ENCODE data around the gene GRIK2. TPM values are rescaled to one million over a fixed set of nuclear protein-coding genes. Genes with fewer than 3 reads are reported as not detected.

GRIK2 gene
- total RNA-seq, 4 donors from 2014 or later, result 0.30 to 4.1 (median 1.3) TPM

- no peaks in the 10 kb centered on the region for H3K36me3 ChIP-seq
- no peaks in the 10 kb centered on the region for H3K27me3 ChIP-seq
- no peak for DNase-seq (ENCODE audit: low spot score in 2 of 2)
- no peaks in the 10 kb centered on the region for H3K4me1 ChIP-seq
- no peaks in the 10 kb centered on the region for H3K9me3 ChIP-seq
- TF ChIP-seq CTCF (IDR thresholded peaks at IDR 0.05) (no peak), EP300 (IDR thresholded peaks at IDR 0.05) (no peak)
- H3K27ac ChIP-seq, result no peak overlapping the region
- H3K4me3 ChIP-seq, result no peak overlapping the region
- WGBS, result 59% methylated on average over 2 of the region's 2 CpGs
These were observed 347.1 kb downstream of the GRIK2 start for GRCh38 chr6:101740631-101741030.

- 40% methylated on average over 2 of the region's 2 CpGs for WGBS
- H3K27me3 ChIP-seq, result no peaks in the 10 kb centered on the region
- no peaks in the 10 kb centered on the region for H3K4me1 ChIP-seq
- DNase-seq (ENCODE audit: low spot score in 2 of 2), result no peak
- H3K9me3 ChIP-seq, result no peaks in the 10 kb centered on the region
- TF ChIP-seq POLR2AphosphoS5 (IDR thresholded peaks at IDR 0.05), result no peak
- no peak overlapping the region for H3K27ac ChIP-seq
- no peaks in the 10 kb centered on the region for H3K36me3 ChIP-seq
- H3K4me3 ChIP-seq, result no peak overlapping the region
These were observed 348.1 kb downstream of the GRIK2 start for GRCh38 chr6:101741474-101742171.

- no peaks in the 10 kb centered on the region for H3K9me3 ChIP-seq
- no peak for DNase-seq (ENCODE audit: low spot score in 2 of 2)
- no peaks in the 10 kb centered on the region for H3K4me1 ChIP-seq
- H3K27me3 ChIP-seq, result no peaks in the 10 kb centered on the region
- no peaks in the 10 kb centered on the region for H3K36me3 ChIP-seq
- H3K4me3 ChIP-seq, result no peak overlapping the region
- no peak overlapping the region for H3K27ac ChIP-seq
- TF ChIP-seq POLR2AphosphoS5 (IDR thresholded peaks at IDR 0.05), result no peak
- no peak for TF ChIP-seq EP300 (IDR thresholded peaks at IDR 0.05)
- TF ChIP-seq CTCF (IDR thresholded peaks at IDR 0.05), result no peak
- no peak for TF ChIP-seq POLR2A (IDR thresholded peaks at IDR 0.05)
These were observed 353.7 kb downstream of the GRIK2 start for GRCh38 chr6:101747160-101747559.

GRCh38 chr6:101747716-101748115, 354.2 kb downstream of the GRIK2 start:
- Histone ChIP-seq H3K27me3 (no peaks in the 10 kb centered on the region), H3K4me1 (no peaks in the 10 kb centered on the region), H3K27ac (no peak overlapping the region), H3K36me3 (no peaks in the 10 kb centered on the region), H3K9me3 (no peaks in the 10 kb centered on the region), H3K4me3 (no peak overlapping the region)
- TF ChIP-seq POLR2A (IDR thresholded peaks at IDR 0.05), result no peak
- TF ChIP-seq CTCF (IDR thresholded peaks at IDR 0.05), result no peak
- TF ChIP-seq EP300 (IDR thresholded peaks at IDR 0.05), result no peak
- no peak for TF ChIP-seq POLR2AphosphoS5 (IDR thresholded peaks at IDR 0.05)
- 36% methylated on average over 1 of the region's 1 CpG for WGBS
- DNase-seq (ENCODE audit: low spot score in 2 of 2), result no peak

GRCh38 chr6:101755931-101756330, 362.4 kb downstream of the GRIK2 start:
- H3K9me3 ChIP-seq, result no peaks in the 10 kb centered on the region
- TF ChIP-seq POLR2AphosphoS5 (IDR thresholded peaks at IDR 0.05), result no peak
- DNase-seq (ENCODE audit: low spot score in 2 of 2), result no peak
- H3K36me3 ChIP-seq, result no peaks in the 10 kb centered on the region
- H3K4me3 ChIP-seq, result no peak overlapping the region
- no peaks in the 10 kb centered on the region for H3K27me3 ChIP-seq
- no peak overlapping the region for H3K27ac ChIP-seq
- 88% methylated on average over 1 of the region's 1 CpG for WGBS
- H3K4me1 ChIP-seq, result no peaks in the 10 kb centered on the region

- H3K27me3 ChIP-seq, result no peaks in the 10 kb centered on the region
- TF ChIP-seq EP300 (IDR thresholded peaks at IDR 0.05) (no peak), POLR2A (IDR thresholded peaks at IDR 0.05) (no peak), POLR2AphosphoS5 (IDR thresholded peaks at IDR 0.05) (no peak), CTCF (IDR thresholded peaks at IDR 0.05) (no peak)
- H3K4me3 ChIP-seq, result no peak overlapping the region
- no peaks in the 10 kb centered on the region for H3K9me3 ChIP-seq
- 55% methylated on average over 1 of the region's 1 CpG for WGBS
- no peaks in the 10 kb centered on the region for H3K36me3 ChIP-seq
- no peaks in the 10 kb centered on the region for H3K4me1 ChIP-seq
- no peak overlapping the region for H3K27ac ChIP-seq
- no peak for DNase-seq (ENCODE audit: low spot score in 2 of 2)
These were observed 364.9 kb downstream of the GRIK2 start for GRCh38 chr6:101758368-101758767.

Measured in suprapubic skin (tissue), 4 donors.